Stimulated activated memory B cell treated with anti-CD40 and anti-IgM and Interleukin-4, amounts not matched to agents 10 μg/mL and 1 μg/mL and 100 μg/mL, for 72 hours (primary cell): ENCODE data around the gene KLHL9.

Experiments
- ATAC-seq: fragments of 150-1000 bp; cut with Tn5 transposase; 2 replicates; pipeline ENCODE4 v1.10.0; 2021
- H3K27ac Mint-ChIP-seq: one replicate; pipeline ENCODE4 v1.8.0; 2022; ENCODE audit warnings: mild to moderate bottlenecking, mixed read lengths
- H3K27me3 Mint-ChIP-seq: one replicate; pipeline ENCODE4 v1.8.0; 2022; ENCODE audit warnings: mixed read lengths
- H3K36me3 Mint-ChIP-seq: one replicate; pipeline ENCODE4 v1.8.0; 2022; ENCODE audit warnings: mixed read lengths
- H3K4me1 Mint-ChIP-seq: one replicate; pipeline ENCODE4 v1.8.0; 2022; ENCODE audit warnings: mixed read lengths
- H3K4me3 Mint-ChIP-seq: one replicate; pipeline ENCODE4 v1.8.0; 2022; ENCODE audit warnings: mild to moderate bottlenecking, moderate library complexity, mixed read lengths
- H3K9me3 Mint-ChIP-seq: one replicate; pipeline ENCODE4 v1.8.0; 2022; ENCODE audit warnings: mixed read lengths

Gene KLHL9

GRCh38 chr9:21331676-21332402 is 3.4 kb downstream of the KLHL9 start:
- Mint-ChIP-seq H3K27me3 (no peaks in the 10 kb centered on the region), H3K9me3 (no peaks in the 10 kb centered on the region), H3K36me3 (peaks cover 25% of the 10 kb centered on the region), H3K4me3 (no peak overlapping the region), H3K27ac (no peak overlapping the region), H3K4me1 (peaks cover 62% of the 10 kb centered on the region)
- ATAC-seq, result no peak

GRCh38 chr9:21326526-21327139 is 8.6 kb downstream of the KLHL9 start:
- ATAC-seq, result peak; percentile 67
- no peaks in the 10 kb centered on the region for H3K9me3 Mint-ChIP-seq
- H3K36me3 Mint-ChIP-seq, result peaks cover 30% of the 10 kb centered on the region
- no peak overlapping the region for H3K4me3 Mint-ChIP-seq
- H3K27ac Mint-ChIP-seq, result no peak overlapping the region
- H3K27me3 Mint-ChIP-seq, result no peaks in the 10 kb centered on the region
- H3K4me1 Mint-ChIP-seq, result peaks cover 29% of the 10 kb centered on the region

GRCh38 chr9:21324047-21324446 is 11.2 kb downstream of the KLHL9 start:
- no peaks in the 10 kb centered on the region for H3K27me3 Mint-ChIP-seq
- no peak for ATAC-seq
- no peak overlapping the region for H3K27ac Mint-ChIP-seq
- peaks cover 14% of the 10 kb centered on the region for H3K4me1 Mint-ChIP-seq
- H3K4me3 Mint-ChIP-seq, result no peak overlapping the region
- no peaks in the 10 kb centered on the region for H3K9me3 Mint-ChIP-seq
- peaks cover 20% of the 10 kb centered on the region for H3K36me3 Mint-ChIP-seq

- H3K4me1 Mint-ChIP-seq, result peaks cover 8% of the 10 kb centered on the region
- H3K27ac Mint-ChIP-seq, result no peak overlapping the region
- no peak overlapping the region for H3K4me3 Mint-ChIP-seq
- peaks cover 20% of the 10 kb centered on the region for H3K36me3 Mint-ChIP-seq
- no peaks in the 10 kb centered on the region for H3K27me3 Mint-ChIP-seq
- no peaks in the 10 kb centered on the region for H3K9me3 Mint-ChIP-seq
- ATAC-seq, result no peak
Measured at GRCh38 chr9:21322911-21323461, 12.2 kb downstream of the KLHL9 start.

GRCh38 chr9:21320465-21320864 is 14.7 kb downstream of the KLHL9 start:
- Mint-ChIP-seq H3K27me3 (no peaks in the 10 kb centered on the region), H3K4me3 (no peak overlapping the region), H3K36me3 (peaks cover 20% of the 10 kb centered on the region), H3K27ac (no peak overlapping the region), H3K4me1 (no peaks in the 10 kb centered on the region), H3K9me3 (no peaks in the 10 kb centered on the region)
- ATAC-seq, result no peak

GRCh38 chr9:21317956-21318923 is 17.0 kb downstream of the KLHL9 start:
- no peaks in the 10 kb centered on the region for H3K9me3 Mint-ChIP-seq
- H3K36me3 Mint-ChIP-seq, result peaks cover 10% of the 10 kb centered on the region
- ATAC-seq, result peak; percentile 67
- H3K27ac Mint-ChIP-seq, result no peak overlapping the region
- no peak overlapping the region for H3K4me3 Mint-ChIP-seq
- H3K27me3 Mint-ChIP-seq, result peaks cover 8% of the 10 kb centered on the region
- no peaks in the 10 kb centered on the region for H3K4me1 Mint-ChIP-seq

- H3K27ac Mint-ChIP-seq, result no peak overlapping the region
- ATAC-seq, result no peak
- H3K9me3 Mint-ChIP-seq, result no peaks in the 10 kb centered on the region
- H3K4me1 Mint-ChIP-seq, result no peaks in the 10 kb centered on the region
- H3K4me3 Mint-ChIP-seq, result no peak overlapping the region
- H3K27me3 Mint-ChIP-seq, result peaks cover 10% of the 10 kb centered on the region
- no peaks in the 10 kb centered on the region for H3K36me3 Mint-ChIP-seq
Measured at GRCh38 chr9:21316860-21317259, 18.3 kb downstream of the KLHL9 start.

- ATAC-seq, result no peak
- Mint-ChIP-seq H3K36me3 (no peaks in the 10 kb centered on the region), H3K4me3 (no peak overlapping the region), H3K27me3 (peaks cover 16% of the 10 kb centered on the region), H3K27ac (no peak overlapping the region), H3K4me1 (no peaks in the 10 kb centered on the region), H3K9me3 (no peaks in the 10 kb centered on the region)
Measured at GRCh38 chr9:21316032-21316842, 19.0 kb downstream of the KLHL9 start.

- no peaks in the 10 kb centered on the region for H3K36me3 Mint-ChIP-seq
- no peak overlapping the region for H3K4me3 Mint-ChIP-seq
- no peaks in the 10 kb centered on the region for H3K4me1 Mint-ChIP-seq
- H3K27ac Mint-ChIP-seq, result no peak overlapping the region
- no peak for ATAC-seq
- H3K27me3 Mint-ChIP-seq, result peaks cover 34% of the 10 kb centered on the region
- H3K9me3 Mint-ChIP-seq, result no peaks in the 10 kb centered on the region
Measured at GRCh38 chr9:21314152-21314551, 21.1 kb downstream of the KLHL9 start.

- ATAC-seq, result no peak
- H3K4me3 Mint-ChIP-seq, result no peak overlapping the region
Measured at GRCh38 chr9:21311889-21312288, 23.3 kb downstream of the KLHL9 start.

GRCh38 chr9:21305213-21305612 is 30.0 kb downstream of the KLHL9 start, which contains the start of gene IFNA5:
Gene IFNA5, minus strand, starts transcription at chr9:21305313. Its CDS starts 57 bp downstream, at chr9:21305256.
- Mint-ChIP-seq H3K36me3 (no peaks in the 10 kb centered on the region), H3K9me3 (no peaks in the 10 kb centered on the region), H3K27ac (no peak within 1 kb of the TSS), H3K4me3 (no peak within 1 kb of the TSS), H3K4me1 (no peaks in the 10 kb centered on the region), H3K27me3 (peaks cover 64% of the 10 kb centered on the region)
- no peak for ATAC-seq

More at GRCh38 chr9:21311889-21312288, 23.3 kb downstream of the KLHL9 start:
- Mint-ChIP-seq H3K36me3 (no peaks in the 10 kb centered on the region), H3K27ac (no peak overlapping the region), H3K27me3 (peaks cover 43% of the 10 kb centered on the region), H3K4me1 (no peaks in the 10 kb centered on the region), H3K9me3 (no peaks in the 10 kb centered on the region)

- no peak for ATAC-seq
- Mint-ChIP-seq H3K4me1 (peaks cover 13% of the 10 kb centered on the region), H3K36me3 (no peaks in the 10 kb centered on the region), H3K4me3 (no peak overlapping the region), H3K27me3 (peaks cover 25% of the 10 kb centered on the region), H3K27ac (no peak overlapping the region), H3K9me3 (no peaks in the 10 kb centered on the region)
Measured at GRCh38 chr9:21295992-21296391, 39.2 kb downstream of the KLHL9 start.

- no peaks in the 10 kb centered on the region for H3K9me3 Mint-ChIP-seq
- H3K27me3 Mint-ChIP-seq, result peaks cover 15% of the 10 kb centered on the region
- no peaks in the 10 kb centered on the region for H3K36me3 Mint-ChIP-seq
- H3K27ac Mint-ChIP-seq, result no peak overlapping the region
- H3K4me1 Mint-ChIP-seq, result peaks cover 13% of the 10 kb centered on the region
- ATAC-seq, result peak; percentile 88
- H3K4me3 Mint-ChIP-seq, result no peak overlapping the region
Measured at GRCh38 chr9:21294904-21295538, 40.2 kb downstream of the KLHL9 start.

GRCh38 chr9:21294364-21294774 is 40.8 kb downstream of the KLHL9 start:
- no peaks in the 10 kb centered on the region for H3K36me3 Mint-ChIP-seq

More at GRCh38 chr9:21294364-21294774, 40.8 kb downstream of the KLHL9 start:
- H3K4me3 Mint-ChIP-seq, result no peak overlapping the region
- peak; percentile 47 for ATAC-seq
- no peaks in the 10 kb centered on the region for H3K9me3 Mint-ChIP-seq
- no peak overlapping the region for H3K27ac Mint-ChIP-seq
- H3K4me1 Mint-ChIP-seq, result peaks cover 13% of the 10 kb centered on the region
- H3K27me3 Mint-ChIP-seq, result peaks cover 9% of the 10 kb centered on the region
